ENCODE measurements around the gene ILDR2. TPM values are rescaled to one million over a fixed set of nuclear protein-coding genes. Genes with fewer than 3 reads are reported as not detected.

ILDR2 gene
- total and polyA plus RNA-seq, 2 donors (not counting 3 experiments of a cell fraction or from before 2014, with no cell fraction given): not detected

DNA sequence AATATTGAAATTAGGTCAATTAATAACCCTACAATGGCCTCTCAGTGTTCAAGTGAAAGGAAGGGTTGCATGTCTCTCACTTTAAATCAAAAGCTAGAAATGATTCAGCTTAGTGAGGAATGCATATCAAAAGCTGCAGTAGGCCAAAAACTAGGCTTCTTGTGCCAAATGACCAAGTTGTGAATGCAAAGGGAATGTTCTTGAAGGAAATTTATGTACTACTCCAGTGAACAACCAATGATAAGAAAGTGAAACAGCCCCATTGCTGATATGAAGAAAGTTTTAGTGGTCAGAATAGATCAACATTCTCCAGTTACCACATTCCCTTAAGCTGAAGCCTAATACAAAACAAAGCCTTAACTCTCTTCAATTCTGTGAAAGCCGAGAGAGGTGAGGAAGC, 23.7 kb upstream of the ILDR2 start:
- H3K27me3 ChIP-seq (ENCODE audit: control insufficient read depth in 2 of 2, insufficient read depth in 2 of 2, low read length in 2 of 2): no peaks in the 10 kb centered on the region
- no peak overlapping the region for H3K27ac ChIP-seq (ENCODE audit: insufficient read depth, low read depth, low read length)
- intact Hi-C loops (cut with micrococcal nuclease): no loop called here
- no peaks in the 10 kb centered on the region for H3K9me1 ChIP-seq (replicated peaks; ENCODE audit: control insufficient read depth, extremely low read depth, insufficient read depth, low read length)
- H2AFZ ChIP-seq (ENCODE audit: low read depth, low read length): no peak overlapping the region
- POLR2A ChIA-PET: no interaction called here
- no peaks in the 10 kb centered on the region for H3K9me3 ChIP-seq (replicated peaks; ENCODE audit: control insufficient read depth, insufficient read depth, low read length)
- no peak overlapping the region for H3K4me2 ChIP-seq (ENCODE audit: insufficient read depth, low read length)
- no peak overlapping the region for H3K9ac ChIP-seq (replicated peaks; ENCODE audit: extremely low read depth, insufficient read depth, low read length)
- H3K4me3 ChIP-seq (replicated peaks in 1 of 3; ENCODE audit: insufficient read depth in 1 of 3, low read depth in 1 of 3, low read length in 3 of 3): no peak overlapping the region
- H3K4me1 ChIP-seq (ENCODE audit: control insufficient read depth, extremely low read depth, insufficient read depth, low read length): no peaks in the 10 kb centered on the region
- no peaks in the 10 kb centered on the region for H3K79me2 ChIP-seq (ENCODE audit: control insufficient read depth, insufficient read depth, low read length)
- DNase-seq (ENCODE audit: low read depth, low spot score): no peak
- no peak for FAIRE-seq
- no peaks in the 10 kb centered on the region for H3K36me3 ChIP-seq (ENCODE audit: control insufficient read depth in 2 of 2, extremely low read depth in 1 of 2, insufficient read depth in 2 of 2, low read length in 2 of 2)
- BruUV-seq (replicated peaks): no TSS peak
- no peaks in the 10 kb centered on the region for H4K20me1 ChIP-seq (replicated peaks; ENCODE audit: control insufficient read depth, extremely low read depth, insufficient read depth, low read length)
- TF ChIP-seq CTCF (IDR thresholded peaks at IDR 0.05; ENCODE audit: extremely low read depth in 1 of 2, insufficient read depth in 1 of 2, low read depth in 1 of 2, low read length in 2 of 2) (no peak), GATA2 (IDR thresholded peaks at IDR 0.05; ENCODE audit: insufficient read depth, insufficient read length, low read depth, low read length) (no peak), MYC (IDR thresholded peaks at IDR 0.05; ENCODE audit: low read depth, low read length) (no peak), FOS (IDR thresholded peaks at IDR 0.05; ENCODE audit: borderline replicate concordance, insufficient read depth, low read length) (no peak), MAX (IDR thresholded peaks at IDR 0.05; ENCODE audit: insufficient read depth, insufficient read length) (no peak), POLR2AphosphoS5 (IDR thresholded peaks at IDR 0.05; ENCODE audit: insufficient read depth, low read depth, low read length) (no peak), JUN (IDR thresholded peaks at IDR 0.05; ENCODE audit: borderline replicate concordance, insufficient read depth, insufficient read length, low read depth) (no peak), POLR2A (IDR thresholded peaks at IDR 0.05; ENCODE audit: low read depth, low read length) (no peak), EZH2 (IDR thresholded peaks at IDR 0.05; ENCODE audit: borderline replicate concordance, low read depth, low read length, severe bottlenecking) (no peak)
- CTCF ChIA-PET: no interaction called here
- dilution Hi-C loops (cut with MboI; ENCODE audit: extremely low pct_ligation_motif_present, low sequenced_read_pairs): no loop called here
